Uterus (tissue), 4 donors: ENCODE measurements around the gene APOL1. TPM values are rescaled to one million over a fixed set of nuclear protein-coding genes. Genes with fewer than 3 reads are reported as not detected.
"Not testable (repeated sequence)": the region's sequence is repeated elsewhere in the genome, so short reads cannot be mapped to it uniquely, and the experiment has no call there.

Source experiments
- DNase-seq, 2 donors: peaks; one replicate each; pipeline ENCODE4 v3.0.0-alpha.2; 2019 to 2020
- H3K27ac ChIP-seq, 2 donors: fragments of 200-600 bp; sonication (generic); 1 replicate in 1 of 2; 2 replicates in 1 of 2; pipeline ENCODE4 v1.5.1; 2016 to 2018
- H3K27me3 ChIP-seq, 2 donors: fragments of 200-600 bp; sonication (generic); one replicate each; pipeline ENCODE4 v1.5.1; 2018 to 2019; ENCODE audit warnings: control low read depth in 1 of 2
- H3K36me3 ChIP-seq, 2 donors: fragments of 200-600 bp; sonication (generic); one replicate each; pipeline ENCODE4 v1.5.1; 2019; ENCODE audit warnings: control low read depth in 1 of 2
- H3K4me1 ChIP-seq, 2 donors: fragments of 200-600 bp; sonication (generic); one replicate each; pipeline ENCODE4 v1.5.1; 2018 to 2019; ENCODE audit warnings: control low read depth in 1 of 2
- H3K4me3 ChIP-seq, 2 donors: fragments of 200-600 bp; sonication (generic); 1 replicate in 1 of 2; 2 replicates in 1 of 2; pipeline ENCODE4 v1.5.1; 2018 to 2019; ENCODE audit warnings: mild to moderate bottlenecking in 1 of 2
- H3K9me3 ChIP-seq, 2 donors: fragments of 200-600 bp; sonication (generic); one replicate each; pipeline ENCODE4 v1.5.1; 2019; ENCODE audit warnings: control low read depth in 1 of 2
- POLR2A ChIP-seq, 2 donors: fragments of 450-650 bp; IDR thresholded peaks; one replicate each; pipeline ENCODE4 v1.6.1; 2016; ENCODE audit warnings: antibody characterized with exemption in 2 of 2, mild to moderate bottlenecking in 1 of 2, moderate library complexity in 1 of 2
- intact Hi-C: fragments of 100-400 bp; cut with DNase I; formaldehyde crosslinking; loops from one replicate; pipeline ENCODE4 v1.15.1; 2023; ENCODE audit warnings: low total_unique reads
- total RNA-seq, 4 donors: library from RNA; depleted of rRNA in 3 of 4; stranded (reverse); fragments of >200 nt in 3 of 4; gene quantifications; one replicate each; pipeline versions ENCODE4 v1.1.0 to v1.2.4, GENCODE V29; 2014 to 2023
- TF ChIP-seq, protein P1 (sequence below), 4 experiments: fragments of 200-600 bp in 2 of 4; fragments of 450-650 bp in 2 of 4; sonication (generic) in 2 of 4; IDR thresholded peaks; one replicate each; pipeline ENCODE4 v1.5.1; 2016 to 2019; ENCODE audit warnings: antibody characterized with exemption in 4 of 4, mild to moderate bottlenecking in 2 of 4, moderate library complexity in 1 of 4
- donor health status: DM: yes; HTN: yes; CAD: no.

APOL1 gene
- total RNA-seq, 4 donors from 2014 or later: 9.8 to 89.7 (median 19.9) TPM

GRCh38 chr22:36246718-36247117 is 6.2 kb upstream of the APOL1 start:
- TF ChIP-seq, protein P1, sequence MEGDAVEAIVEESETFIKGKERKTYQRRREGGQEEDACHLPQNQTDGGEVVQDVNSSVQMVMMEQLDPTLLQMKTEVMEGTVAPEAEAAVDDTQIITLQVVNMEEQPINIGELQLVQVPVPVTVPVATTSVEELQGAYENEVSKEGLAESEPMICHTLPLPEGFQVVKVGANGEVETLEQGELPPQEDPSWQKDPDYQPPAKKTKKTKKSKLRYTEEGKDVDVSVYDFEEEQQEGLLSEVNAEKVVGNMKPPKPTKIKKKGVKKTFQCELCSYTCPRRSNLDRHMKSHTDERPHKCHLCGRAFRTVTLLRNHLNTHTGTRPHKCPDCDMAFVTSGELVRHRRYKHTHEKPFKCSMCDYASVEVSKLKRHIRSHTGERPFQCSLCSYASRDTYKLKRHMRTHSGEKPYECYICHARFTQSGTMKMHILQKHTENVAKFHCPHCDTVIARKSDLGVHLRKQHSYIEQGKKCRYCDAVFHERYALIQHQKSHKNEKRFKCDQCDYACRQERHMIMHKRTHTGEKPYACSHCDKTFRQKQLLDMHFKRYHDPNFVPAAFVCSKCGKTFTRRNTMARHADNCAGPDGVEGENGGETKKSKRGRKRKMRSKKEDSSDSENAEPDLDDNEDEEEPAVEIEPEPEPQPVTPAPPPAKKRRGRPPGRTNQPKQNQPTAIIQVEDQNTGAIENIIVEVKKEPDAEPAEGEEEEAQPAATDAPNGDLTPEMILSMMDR (IDR thresholded peaks at IDR 0.05): no peak
- TF ChIP-seq POLR2A (IDR thresholded peaks at IDR 0.05): no peak
- no peak for DNase-seq
- intact Hi-C loops: no loop called here

DNA sequence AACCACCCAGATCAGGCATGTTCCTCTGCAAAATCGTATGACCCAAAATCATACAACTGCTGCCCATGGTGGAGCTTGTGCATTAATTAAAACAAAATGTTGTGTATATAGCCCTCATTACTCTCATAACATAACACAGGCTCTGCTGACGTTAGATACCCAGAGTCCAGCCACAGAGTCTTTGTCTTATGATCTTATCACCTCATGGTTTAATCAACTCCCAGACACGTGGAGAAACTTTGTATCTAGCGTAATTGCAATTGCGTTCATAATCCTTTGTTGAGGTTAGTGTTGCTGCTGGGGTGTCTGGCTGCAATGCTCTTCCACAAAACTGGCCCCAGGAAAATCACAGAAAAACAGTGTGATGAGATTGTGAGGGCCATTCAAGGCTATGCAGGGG is 5.0 kb upstream of the APOL1 start:
- Histone ChIP-seq H3K36me3 (no peaks in the 10 kb centered on the region), H3K27ac (no peak overlapping the region), H3K27me3 (no peaks in the 10 kb centered on the region), H3K4me1 (no peaks in the 10 kb centered on the region), H3K4me3 (no peak overlapping the region), H3K9me3 (no peaks in the 10 kb centered on the region)
- DNase-seq: no peak
- TF ChIP-seq, protein P1 (IDR thresholded peaks at IDR 0.05): no peak
- no peak for TF ChIP-seq POLR2A (IDR thresholded peaks at IDR 0.05)
- intact Hi-C loops: no loop called here

More at GRCh38 chr22:36246718-36247117, 6.2 kb upstream of the APOL1 start:
- Histone ChIP-seq H3K27ac (no peak overlapping the region), H3K4me3 (no peak overlapping the region), H3K36me3 (no peaks in the 10 kb centered on the region), H3K9me3 (no peaks in the 10 kb centered on the region), H3K27me3 (no peaks in the 10 kb centered on the region), H3K4me1 (no peaks in the 10 kb centered on the region)

DNA sequence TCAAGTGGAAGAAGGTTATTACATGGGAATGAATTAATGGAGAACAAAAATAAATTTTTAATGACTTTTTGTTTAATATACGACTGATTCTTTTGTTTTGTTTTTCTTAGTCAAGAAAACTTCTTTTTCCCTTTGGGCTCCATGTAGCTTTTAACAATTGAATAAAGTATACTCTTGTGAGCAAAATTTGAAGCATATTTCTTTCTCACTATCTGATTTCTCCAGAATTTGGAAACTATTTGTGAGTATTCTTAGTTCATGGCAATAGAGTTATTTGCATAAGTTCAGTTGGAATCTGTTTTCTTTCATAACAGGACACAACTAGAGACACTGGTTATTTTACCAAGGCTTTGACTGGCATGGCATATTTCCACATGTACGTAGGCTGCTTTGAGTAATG is 3.8 kb upstream of the APOL1 start:
- peaks cover 0 to 2% of the 10 kb centered on the region in 2 donors for H3K4me1 ChIP-seq
- no peak overlapping the region for H3K4me3 ChIP-seq
- H3K27me3 ChIP-seq: no peaks in the 10 kb centered on the region
- H3K27ac ChIP-seq: no peak overlapping the region
- H3K9me3 ChIP-seq: no peaks in the 10 kb centered on the region
- no peak for TF ChIP-seq POLR2A (IDR thresholded peaks at IDR 0.05)
- TF ChIP-seq, protein P1 (IDR thresholded peaks at IDR 0.05): no peak
- H3K36me3 ChIP-seq: no peaks in the 10 kb centered on the region
- DNase-seq: no peak
- intact Hi-C loops: no loop called here

DNA sequence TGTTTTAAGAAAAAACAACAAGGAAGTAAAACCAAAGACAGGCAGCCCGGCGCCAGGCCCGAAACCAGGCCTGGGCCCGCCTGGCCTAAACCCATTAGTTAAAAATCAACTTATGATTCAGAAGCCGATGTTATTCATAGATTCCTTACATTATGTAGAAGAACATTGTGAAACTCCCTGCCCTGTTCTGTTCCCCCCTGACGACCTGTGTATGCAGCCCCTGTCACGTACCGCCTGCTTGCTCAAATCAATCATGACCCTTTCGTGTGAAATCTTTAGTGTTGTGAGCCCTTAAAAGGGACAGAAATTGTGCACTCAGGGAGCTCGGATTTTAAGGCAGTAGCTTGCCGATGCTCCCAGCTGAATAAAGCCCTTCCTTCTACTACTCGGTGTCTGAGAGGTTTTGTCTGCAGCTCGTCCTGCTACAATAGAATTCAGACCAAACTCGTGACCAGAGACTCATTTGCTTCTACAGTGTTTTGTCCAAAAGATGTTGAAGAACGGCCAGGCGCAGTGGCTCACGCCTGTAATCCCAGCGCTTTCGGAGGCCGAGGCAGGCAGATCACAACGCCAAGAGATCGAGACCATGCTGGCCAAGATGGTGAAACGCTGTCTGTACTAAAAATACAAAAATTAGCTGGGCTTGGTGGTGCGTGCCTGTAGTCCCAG is 2.5 kb upstream of the APOL1 start:
- intact Hi-C loops: not testable (repeated sequence)

GRCh38 chr22:36251979-36252608 is 839 bp upstream of the APOL1 start:
- H3K36me3 ChIP-seq, H3K4me3 ChIP-seq, DNase-seq, intact Hi-C loops, H3K27me3 ChIP-seq, H3K9me3 ChIP-seq, H3K4me1 ChIP-seq: not testable (repeated sequence)
- H3K27ac ChIP-seq: peak overlapping the region; percentile 87 to 94

More for the DNA sequence above, 2.5 kb upstream of the APOL1 start:
- H3K4me3 ChIP-seq, H3K27ac ChIP-seq, H3K9me3 ChIP-seq, H3K4me1 ChIP-seq, DNase-seq, H3K27me3 ChIP-seq, H3K36me3 ChIP-seq: not testable (repeated sequence)
